Endometrium (tissue), 2 donors: ENCODE results near the gene VKORC1L1.
"Not testable (repeated sequence)": the region's sequence is repeated elsewhere in the genome, so short reads cannot be mapped to it uniquely, and the experiment has no call there.

Source experiments
- FAIRE-seq: peaks from 2 replicates; lab custom pipeline; 2012; peaks lifted over from hg19 to GRCh38; lab: Jason Lieb, UNC
- donor health status: control.
- donor health status: control.

The VKORC1L1 gene

GRCh38 chr7:65979583-65980477 is 107.0 kb downstream of the VKORC1L1 start:
- no peak for FAIRE-seq

DNA sequence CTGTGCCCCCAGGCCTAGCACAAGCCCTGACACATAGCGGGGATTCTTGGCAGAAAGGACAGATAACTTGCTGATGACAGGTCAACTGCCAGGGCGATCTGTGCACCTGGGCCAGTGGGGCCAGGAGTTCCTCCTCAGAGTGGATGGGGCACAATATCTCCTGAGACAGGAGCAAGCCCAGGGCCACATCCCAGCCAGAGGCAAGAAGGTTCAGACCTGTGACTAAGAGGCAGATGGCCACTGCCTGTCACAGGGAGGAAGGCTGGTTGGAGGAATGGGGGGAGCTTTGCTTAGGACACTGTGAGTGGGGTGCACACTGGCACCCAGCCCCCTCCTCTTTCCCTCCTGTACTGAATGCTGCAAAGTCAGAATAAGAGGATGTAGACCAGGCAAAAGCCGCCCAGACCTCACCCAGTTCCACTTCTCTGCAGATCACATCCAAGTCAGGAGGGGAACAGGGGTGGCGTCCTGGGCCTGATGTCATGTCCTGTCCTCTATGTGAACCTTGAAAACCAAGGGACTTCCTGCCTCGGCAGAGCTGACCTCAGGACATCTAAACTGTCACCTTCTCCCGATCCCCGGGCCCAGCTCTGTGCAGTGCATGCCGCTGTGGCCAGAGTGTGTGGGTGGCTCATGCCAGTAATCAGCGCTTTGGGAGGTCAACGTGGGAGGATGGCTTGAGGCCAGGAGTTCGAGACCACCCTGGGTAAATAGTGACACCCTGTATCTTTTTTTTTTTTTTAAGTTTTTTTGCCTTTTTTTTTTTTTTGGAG is 107.8 kb downstream of the VKORC1L1 start:
- no peak for FAIRE-seq

DNA sequence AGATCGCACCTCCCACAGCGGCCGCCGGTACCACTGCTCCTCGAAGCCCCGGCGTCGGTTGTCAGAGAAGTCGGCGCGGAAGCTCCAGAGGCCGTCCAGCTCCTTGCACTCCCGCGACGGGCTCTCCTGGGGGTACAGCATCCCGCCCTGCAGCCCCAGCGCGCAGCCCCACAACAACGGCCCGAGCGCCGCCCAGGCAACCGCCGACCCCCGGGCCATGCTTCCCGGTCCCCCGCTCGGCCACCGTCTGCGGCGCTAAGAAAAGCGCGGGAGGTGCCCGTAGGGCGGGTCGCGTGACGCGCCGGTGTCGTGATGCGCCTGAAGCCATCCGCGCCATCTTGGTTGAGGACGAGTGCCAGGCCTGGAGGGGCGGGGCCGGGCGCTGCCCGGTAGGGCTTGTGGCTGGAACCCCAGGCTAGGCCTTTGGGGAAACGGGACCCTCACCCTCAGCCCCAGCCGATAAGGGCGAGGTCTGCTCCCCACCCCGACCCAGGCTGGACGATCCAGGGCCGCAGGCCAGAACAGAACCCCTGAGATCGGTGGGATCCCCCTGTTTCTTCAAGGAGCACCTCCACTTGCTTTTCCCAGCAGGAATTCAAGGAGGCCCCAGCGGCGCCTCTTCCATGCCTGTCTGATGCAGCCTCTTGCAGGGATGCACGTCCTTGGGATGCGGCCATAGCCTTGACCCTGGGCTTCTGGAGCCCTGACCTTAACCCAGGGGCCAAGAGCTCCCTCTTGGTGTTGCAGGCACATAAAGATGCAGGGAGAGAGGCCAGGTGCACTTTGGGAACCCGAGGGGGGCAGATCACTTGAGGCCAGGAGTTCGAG is 109.3 kb downstream of the VKORC1L1 start, which contains the start of gene GUSB:
Gene GUSB, minus strand, starts transcription at position 249 of the 828 bp plus-strand sequence. Its CDS starts 30 bp downstream, at position 219.
- FAIRE-seq = no peak

DNA sequence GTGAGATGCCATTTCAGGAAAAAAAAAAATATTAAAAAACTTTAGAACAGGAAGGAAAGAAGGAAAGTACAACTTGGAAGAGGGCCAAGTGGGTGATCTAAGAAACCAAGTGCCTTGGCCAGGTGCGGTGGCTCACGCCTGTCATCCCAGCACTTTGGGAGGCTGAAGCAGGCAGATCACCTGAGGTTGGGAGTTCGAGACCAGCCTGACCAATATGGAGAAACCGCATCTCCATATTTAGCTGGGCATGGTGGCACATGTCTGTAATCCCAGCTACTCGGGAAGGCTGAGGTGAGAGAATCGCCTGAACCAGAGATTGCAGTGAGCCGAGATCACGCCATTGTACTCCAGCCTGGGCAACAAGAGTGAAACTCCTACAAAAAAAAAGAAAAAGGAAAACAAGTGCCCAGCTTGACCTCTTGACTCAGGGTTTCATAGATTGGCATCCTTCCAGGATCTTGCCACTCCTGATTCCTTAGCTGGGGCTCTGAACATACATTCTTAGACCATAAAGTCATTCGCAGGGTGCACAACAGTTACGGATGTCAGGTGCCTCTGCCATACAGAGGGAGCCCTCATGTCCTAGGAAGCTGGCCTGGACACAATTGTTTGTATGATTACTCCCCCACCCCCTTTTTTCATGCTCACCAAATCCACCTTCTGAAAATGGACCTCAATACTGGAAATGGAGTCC is 111.2 kb downstream of the VKORC1L1 start:
- FAIRE-seq = no peak

DNA sequence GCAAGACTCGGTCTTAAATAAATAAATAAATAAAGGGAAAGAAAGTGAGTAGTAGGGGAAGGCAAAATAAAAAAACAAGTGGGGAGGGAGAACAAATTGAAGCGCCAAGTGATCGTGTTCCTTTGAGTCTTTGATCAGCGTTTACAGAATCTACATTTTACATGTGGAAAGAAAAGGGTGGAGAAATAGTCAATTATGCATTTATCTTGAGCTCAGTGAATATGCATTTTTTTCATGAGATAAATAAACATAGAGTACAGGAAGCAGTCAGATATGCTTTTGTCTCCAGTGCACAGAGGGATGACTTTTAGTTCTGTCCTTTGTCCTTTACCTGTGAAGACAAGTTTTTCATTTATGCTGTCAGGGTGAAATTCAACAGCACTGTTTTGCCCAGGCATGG is 115.2 kb downstream of the VKORC1L1 start:
- no peak for FAIRE-seq

DNA sequence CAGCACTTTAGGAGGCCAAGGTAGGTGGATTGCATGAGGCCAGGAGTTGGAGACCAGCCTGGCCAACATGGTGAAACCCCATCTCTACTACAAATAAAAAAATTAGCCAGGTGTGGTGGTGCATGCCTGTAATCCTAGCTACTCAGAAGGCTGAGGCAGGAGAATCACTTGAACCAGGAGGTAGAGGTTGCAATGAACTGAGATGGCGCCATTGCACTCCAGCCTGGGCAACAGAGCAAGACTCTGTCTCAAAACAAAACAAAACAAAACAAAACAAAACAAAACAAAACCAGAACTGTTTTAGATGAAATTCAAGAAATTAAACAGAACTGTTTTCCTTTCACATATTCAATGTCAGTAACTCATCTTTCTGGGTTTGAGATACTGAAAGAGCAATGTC is 115.6 kb downstream of the VKORC1L1 start:
- not testable (repeated sequence) for FAIRE-seq

- no peak for FAIRE-seq
Measured at GRCh38 chr7:65989694-65990080, 116.8 kb downstream of the VKORC1L1 start.

- not testable (repeated sequence) for FAIRE-seq
Measured at GRCh38 chr7:65991829-65992228, 119.0 kb downstream of the VKORC1L1 start.

DNA sequence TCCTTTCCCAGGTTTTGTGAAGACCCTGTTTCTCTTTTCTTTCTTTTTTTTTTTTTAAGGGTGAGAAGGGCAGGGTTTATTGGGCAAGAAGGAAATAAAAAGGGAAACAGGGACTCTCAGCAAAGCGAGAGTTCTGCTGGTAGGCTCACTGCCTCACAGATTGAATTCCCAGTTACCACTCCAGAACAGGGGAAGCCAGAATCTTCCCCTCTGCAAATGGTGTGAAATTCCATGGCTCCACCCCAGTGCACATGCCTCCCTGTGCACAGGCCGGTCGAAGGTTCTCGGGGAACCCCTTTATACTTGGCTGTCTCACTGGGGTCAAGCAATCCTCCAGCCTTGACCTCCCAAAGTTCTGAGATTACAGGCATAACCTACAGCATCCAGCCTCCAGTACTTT is 119.7 kb downstream of the VKORC1L1 start:
- no peak for FAIRE-seq

- not testable (repeated sequence) for FAIRE-seq
Measured at GRCh38 chr7:65994984-65995383, 122.1 kb downstream of the VKORC1L1 start.

DNA sequence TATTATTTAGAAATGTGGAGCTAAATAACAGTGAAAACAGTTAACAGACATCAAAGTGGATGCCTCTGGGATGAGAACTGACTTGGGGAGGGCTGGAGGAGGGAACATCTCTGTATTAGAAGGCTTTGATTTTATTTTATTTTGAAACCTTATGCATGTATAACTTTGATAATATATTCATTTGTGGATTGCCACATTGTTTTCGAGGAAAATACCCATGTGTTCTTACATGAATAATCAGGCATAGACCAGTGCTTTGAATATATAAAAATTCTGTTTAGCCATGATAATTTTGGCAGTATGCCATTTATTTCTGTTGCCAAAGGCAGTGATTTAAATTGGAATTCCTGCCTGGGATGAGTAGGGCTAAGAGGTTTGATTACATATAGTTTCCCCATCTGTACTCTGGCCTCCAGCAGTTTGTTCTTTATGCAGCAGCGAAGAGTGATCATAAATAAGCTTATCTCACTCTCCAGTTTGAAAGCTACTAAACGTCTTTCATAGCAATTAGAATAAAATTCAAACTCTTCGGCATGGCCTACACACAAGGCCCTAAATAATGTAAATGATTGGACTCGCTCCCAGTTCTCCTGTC is 128.0 kb downstream of the VKORC1L1 start:
- FAIRE-seq = not testable (repeated sequence)

DNA sequence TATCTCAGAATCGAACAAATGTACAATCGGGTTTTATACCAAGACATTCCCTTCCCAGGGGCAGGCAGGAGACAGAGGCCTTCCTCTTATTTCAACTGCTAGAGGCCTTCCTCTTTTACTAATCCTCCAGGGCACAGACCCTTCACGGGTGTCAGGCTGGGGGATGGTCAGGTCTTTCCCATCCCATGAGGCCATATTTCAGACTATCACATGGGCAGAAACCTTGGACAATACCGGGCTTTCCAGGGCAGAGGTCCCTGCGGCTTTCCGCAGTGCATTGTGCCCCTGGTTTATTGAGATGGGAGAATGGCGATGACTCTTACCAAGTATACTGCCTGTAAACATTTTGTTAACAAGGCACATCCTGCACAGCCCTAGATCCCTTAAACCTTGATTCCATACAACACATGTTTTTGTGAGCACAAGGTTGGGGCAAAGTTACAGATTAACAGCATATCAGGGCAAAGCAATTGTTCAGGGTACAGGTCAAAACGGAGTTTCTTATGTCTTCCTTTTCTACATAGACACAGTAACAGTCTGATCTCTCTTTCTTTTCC is 132.3 kb downstream of the VKORC1L1 start:
- FAIRE-seq = not testable (repeated sequence)

GRCh38 chr7:66007232-66007631 is 134.4 kb downstream of the VKORC1L1 start:
- FAIRE-seq = no peak
